Lower lobe of right lung (tissue), 2 donors: ENCODE results near the gene EYA3. TPM values are rescaled to one million over a fixed set of nuclear protein-coding genes. Genes with fewer than 3 reads are reported as not detected.

ENCODE experiments used
- ATAC-seq, 2 donors: fragments of 200-7000 bp; cut with Tn5 transposase; one replicate each; pipeline ENCODE4 v1.9.1; 2020 to 2022; ENCODE audit warnings: mild to moderate bottlenecking in 2 of 2, moderate library complexity in 2 of 2
- DNase-seq: peaks from one replicate; pipeline ENCODE4 v3.0.0-alpha.2; 2020
- H3K27ac ChIP-seq: fragments of 200-600 bp; one replicate; pipeline ENCODE4 v1.8.0; 2022
- H3K27me3 ChIP-seq: fragments of 200-600 bp; one replicate; pipeline ENCODE4 v1.8.0; 2022; ENCODE audit warnings: low read depth
- H3K36me3 ChIP-seq: fragments of 200-600 bp; one replicate; pipeline ENCODE4 v1.8.0; 2022; ENCODE audit warnings: mild to moderate bottlenecking
- H3K4me1 ChIP-seq: fragments of 200-600 bp; one replicate; pipeline ENCODE4 v1.8.0; 2022
- H3K4me3 ChIP-seq: fragments of 200-600 bp; one replicate; pipeline ENCODE4 v1.8.0; 2022; ENCODE audit warnings: mild to moderate bottlenecking
- H3K9me3 ChIP-seq: fragments of 200-600 bp; one replicate; pipeline ENCODE4 v1.8.0; 2022
- CTCF ChIP-seq: fragments of 200-600 bp; IDR thresholded peaks from one replicate; pipeline ENCODE4 v1.8.0; 2022; ENCODE audit warnings: antibody characterized with exemption, mild to moderate bottlenecking
- intact Hi-C: fragments of 100-400 bp; cut with DNase I; formaldehyde crosslinking; loops from one replicate; pipeline ENCODE4 v1.11.0; 2022
- total RNA-seq: library from RNA; stranded (reverse); fragmentation: NEBNext Ultra II Directional; extraction: Animal tissue kit (Norgen Biotek cat#: 25700); gene quantifications from one replicate; pipeline ENCODE4 v1.2.1, GENCODE V29; 2021
- donor health status: DM: no; HTN: yes; CAD: no; lungs with severe emphysema.

Gene EYA3
- total RNA-seq, 1 donor from 2014 or later = 20.4 TPM

GRCh38 chr1:27954186-27954585 lies 134.2 kb downstream of the EYA3 start:
- Histone ChIP-seq H3K9me3 (no peaks in the 10 kb centered on the region), H3K27ac (no peak overlapping the region), H3K4me3 (no peak overlapping the region), H3K4me1 (peaks cover 3% of the 10 kb centered on the region), H3K27me3 (no peaks in the 10 kb centered on the region), H3K36me3 (no peaks in the 10 kb centered on the region)
- intact Hi-C loops = no loop called here
- no peak for TF ChIP-seq CTCF
- DNase-seq (no peak), ATAC-seq (no peak)

- ATAC-seq = peak in 1 of 2 donors; percentile 30
- H3K27me3 ChIP-seq = no peaks in the 10 kb centered on the region
Observed at GRCh38 chr1:27952147-27952546, 136.3 kb downstream of the EYA3 start.

GRCh38 chr1:27951396-27951795 lies 137.0 kb downstream of the EYA3 start:
- ATAC-seq (no peak), DNase-seq (no peak)
- Histone ChIP-seq H3K36me3 (no peaks in the 10 kb centered on the region), H3K4me3 (no peak overlapping the region), H3K27me3 (no peaks in the 10 kb centered on the region), H3K9me3 (no peaks in the 10 kb centered on the region), H3K27ac (no peak overlapping the region), H3K4me1 (no peaks in the 10 kb centered on the region)
- no peak for TF ChIP-seq CTCF
- intact Hi-C loops = no loop called here

More at GRCh38 chr1:27952147-27952546, 136.3 kb downstream of the EYA3 start:
- H3K27ac ChIP-seq = no peak overlapping the region
- H3K36me3 ChIP-seq = no peaks in the 10 kb centered on the region
- no peaks in the 10 kb centered on the region for H3K9me3 ChIP-seq
- no peak overlapping the region for H3K4me3 ChIP-seq
- H3K4me1 ChIP-seq = no peaks in the 10 kb centered on the region
- no peak for TF ChIP-seq CTCF
- intact Hi-C loops = no loop called here
- DNase-seq = no peak

GRCh38 chr1:27949027-27949426 lies 139.4 kb downstream of the EYA3 start:
- TF ChIP-seq CTCF = no peak
- Histone ChIP-seq H3K9me3 (no peaks in the 10 kb centered on the region), H3K36me3 (no peaks in the 10 kb centered on the region), H3K27ac (no peak overlapping the region), H3K4me1 (no peaks in the 10 kb centered on the region), H3K4me3 (no peak overlapping the region), H3K27me3 (no peaks in the 10 kb centered on the region)
- intact Hi-C loops = no loop called here
- no peak for ATAC-seq
- no peak for DNase-seq

GRCh38 chr1:27945020-27945419 lies 143.4 kb downstream of the EYA3 start:
- Histone ChIP-seq H3K36me3 (no peaks in the 10 kb centered on the region), H3K27me3 (no peaks in the 10 kb centered on the region), H3K4me1 (peaks cover 26% of the 10 kb centered on the region), H3K4me3 (no peak overlapping the region), H3K9me3 (no peaks in the 10 kb centered on the region), H3K27ac (no peak overlapping the region)
- no peak for ATAC-seq
- no peak for TF ChIP-seq CTCF
- no peak for DNase-seq
- intact Hi-C loops = no loop called here
